ENCODE data around the gene CASP14. TPM values are rescaled to one million over a fixed set of nuclear protein-coding genes. Genes with fewer than 3 reads are reported as not detected.

CASP14 gene
- total and polyA plus RNA-seq, 9 of the 15 experiments (the other 6 are each of a cell fraction or from before 2014, with no cell fraction given) = not detected

DNA sequence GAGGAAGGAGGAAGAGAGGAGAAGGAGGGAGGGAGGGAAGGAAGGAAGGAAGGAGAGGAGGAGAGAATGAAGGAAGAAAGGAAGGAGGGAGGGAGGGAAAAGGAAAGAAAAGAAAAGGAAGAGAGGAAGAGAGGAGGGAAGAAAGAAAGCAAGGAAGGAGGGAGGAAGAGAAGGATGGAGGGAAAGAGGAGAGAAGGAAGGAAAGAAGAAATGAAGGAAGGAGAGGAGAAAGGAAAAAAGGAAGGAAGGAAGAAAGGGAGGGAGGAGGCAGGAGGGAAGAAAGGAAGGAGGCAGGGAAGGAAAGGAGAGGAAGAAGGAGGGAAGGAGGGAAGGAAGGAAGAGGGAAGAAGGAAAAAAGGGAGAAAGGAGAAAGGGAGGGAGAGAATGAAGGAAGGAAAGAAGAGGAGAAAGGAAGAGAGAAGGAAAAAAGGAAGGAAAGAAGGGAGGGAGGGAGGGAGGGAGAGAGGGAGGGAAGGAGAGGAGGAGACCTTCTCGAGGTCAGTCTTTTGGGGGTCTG lies 13.4 kb upstream of the CASP14 start (continued):
- no peak for TF ChIP-seq ATF2 (CRISPR knock-in tag; IDR thresholded peaks at IDR 0.05)
- no peak for TF ChIP-seq SUPT5H (IDR thresholded peaks at IDR 0.05)
- TF ChIP-seq GABPB2 (CRISPR knock-in tag; conservative IDR thresholded peaks at IDR 0.05) = no peak
- TF ChIP-seq, protein P1, sequence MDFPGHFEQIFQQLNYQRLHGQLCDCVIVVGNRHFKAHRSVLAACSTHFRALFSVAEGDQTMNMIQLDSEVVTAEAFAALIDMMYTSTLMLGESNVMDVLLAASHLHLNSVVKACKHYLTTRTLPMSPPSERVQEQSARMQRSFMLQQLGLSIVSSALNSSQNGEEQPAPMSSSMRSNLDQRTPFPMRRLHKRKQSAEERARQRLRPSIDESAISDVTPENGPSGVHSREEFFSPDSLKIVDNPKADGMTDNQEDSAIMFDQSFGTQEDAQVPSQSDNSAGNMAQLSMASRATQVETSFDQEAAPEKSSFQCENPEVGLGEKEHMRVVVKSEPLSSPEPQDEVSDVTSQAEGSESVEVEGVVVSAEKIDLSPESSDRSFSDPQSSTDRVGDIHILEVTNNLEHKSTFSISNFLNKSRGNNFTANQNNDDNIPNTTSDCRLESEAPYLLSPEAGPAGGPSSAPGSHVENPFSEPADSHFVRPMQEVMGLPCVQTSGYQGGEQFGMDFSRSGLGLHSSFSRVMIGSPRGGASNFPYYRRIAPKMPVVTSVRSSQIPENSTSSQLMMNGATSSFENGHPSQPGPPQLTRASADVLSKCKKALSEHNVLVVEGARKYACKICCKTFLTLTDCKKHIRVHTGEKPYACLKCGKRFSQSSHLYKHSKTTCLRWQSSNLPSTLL (IDR thresholded peaks at IDR 0.05) = no peak
- no peak for TF ChIP-seq NFE2L1 (tag; IDR thresholded peaks at IDR 0.05; ENCODE audit: borderline replicate concordance, low read depth)

DNA sequence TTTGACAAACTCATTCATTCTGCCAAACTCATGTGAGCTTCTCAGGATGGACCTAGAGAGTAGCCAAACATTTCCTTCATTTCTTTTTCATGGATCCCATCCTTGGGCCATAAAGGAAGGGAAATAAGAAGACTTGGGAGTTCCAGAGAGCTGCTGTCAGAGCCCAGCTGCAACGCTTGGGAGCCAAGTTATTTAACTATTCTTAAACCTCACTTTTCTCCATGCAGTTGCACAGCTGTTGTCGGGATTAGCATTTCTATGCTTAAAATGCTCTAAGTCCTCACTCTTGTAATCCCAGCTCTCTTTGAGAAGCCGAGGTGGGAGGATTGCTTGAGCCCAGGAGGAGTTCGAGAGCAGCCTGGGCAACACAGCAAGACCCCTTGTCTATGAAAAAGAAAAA lies 11.7 kb upstream of the CASP14 start:
- Histone ChIP-seq H3K27ac (ENCODE audit: extremely low read depth, low read depth, low read length) (no peak overlapping the region), H4K20me1 (replicated peaks; ENCODE audit: control insufficient read depth, insufficient read depth, low read length) (peaks cover 4% of the 10 kb centered on the region; the same call in 1 of the 2 replicates), H3K79me2 (ENCODE audit: control insufficient read depth, insufficient read depth, low read length) (no peaks in the 10 kb centered on the region), H3K27me3 (ENCODE audit: control insufficient read depth in 2 of 2, insufficient read depth in 2 of 2, low read length in 2 of 2) (peaks cover 0 to 3% of the 10 kb centered on the region in 2 experiments; a peak in 1 of 5 replicates), H3K4me2 (ENCODE audit: insufficient read depth, low read length) (no peak overlapping the region), H3K4me3 (no peak overlapping the region), H3K9ac (ENCODE audit: insufficient read depth in 1 of 2, low read depth in 2 of 2, low read length in 2 of 2) (no peak overlapping the region), H3K9me3 (replicated peaks; ENCODE audit: control insufficient read depth, insufficient read depth, low read depth, low read length) (no peaks in the 10 kb centered on the region), H3K9me1 (ENCODE audit: control insufficient read depth, insufficient read depth, low read length) (no peaks in the 10 kb centered on the region), H2AFZ (ENCODE audit: low read depth, low read length) (no peak overlapping the region), H3K36me3 (ENCODE audit: control insufficient read depth, insufficient read depth, low read length) (no peaks in the 10 kb centered on the region), H3K4me1 (replicated peaks in 1 of 2; ENCODE audit: control insufficient read depth in 2 of 2, insufficient read depth in 2 of 2, low read length in 2 of 2) (no peaks in the 10 kb centered on the region)
- intact Hi-C loops (cut with micrococcal nuclease) = no loop called here
- ATAC-seq (no peak), DNase-seq (ENCODE audit: extremely low read depth in 1 of 4, low spot score in 3 of 4) (no peak), FAIRE-seq (no peak)
- 0% methylated on average over 4 of the region's 4 CpGs for WGBS (ENCODE audit: insufficient coverage, low coverage, missing lambda C conversion rate)
- ChIA-PET CTCF (ENCODE audit: low intra/inter-chr PET ratio) (no interaction called here), POLR2A (interaction anchor here (0.6 kb wide), 1 partner anchor 296 kb away, joined by 3 read pairs; no protein-coding TSS in a partner anchor)
- in situ Hi-C loops (cut with MboI) = no loop called here
- BruUV-seq (replicated peaks) = no TSS peak
- TF ChIP-seq PHF21A (IDR thresholded peaks at IDR 0.05; ENCODE audit: borderline replicate concordance, low read depth) (no peak), ATF2 (CRISPR knock-in tag; IDR thresholded peaks at IDR 0.05) (no peak), ZNF644 (tag; IDR thresholded peaks at IDR 0.05; ENCODE audit: low read depth) (no peak)
- TF ChIP-seq, protein P2, sequence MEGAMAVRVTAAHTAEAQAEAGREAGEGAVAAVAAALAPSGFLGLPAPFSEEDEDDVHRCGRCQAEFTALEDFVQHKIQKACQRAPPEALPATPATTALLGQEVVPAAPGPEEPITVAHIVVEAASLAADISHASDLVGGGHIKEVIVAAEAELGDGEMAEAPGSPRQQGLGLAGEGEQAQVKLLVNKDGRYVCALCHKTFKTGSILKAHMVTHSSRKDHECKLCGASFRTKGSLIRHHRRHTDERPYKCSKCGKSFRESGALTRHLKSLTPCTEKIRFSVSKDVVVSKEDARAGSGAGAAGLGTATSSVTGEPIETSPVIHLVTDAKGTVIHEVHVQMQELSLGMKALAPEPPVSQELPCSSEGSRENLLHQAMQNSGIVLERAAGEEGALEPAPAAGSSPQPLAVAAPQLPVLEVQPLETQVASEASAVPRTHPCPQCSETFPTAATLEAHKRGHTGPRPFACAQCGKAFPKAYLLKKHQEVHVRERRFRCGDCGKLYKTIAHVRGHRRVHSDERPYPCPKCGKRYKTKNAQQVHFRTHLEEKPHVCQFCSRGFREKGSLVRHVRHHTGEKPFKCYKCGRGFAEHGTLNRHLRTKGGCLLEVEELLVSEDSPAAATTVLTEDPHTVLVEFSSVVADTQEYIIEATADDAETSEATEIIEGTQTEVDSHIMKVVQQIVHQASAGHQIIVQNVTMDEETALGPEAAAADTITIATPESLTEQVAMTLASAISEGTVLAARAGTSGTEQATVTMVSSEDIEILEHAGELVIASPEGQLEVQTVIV (CRISPR knock-in tag; IDR thresholded peaks at IDR 0.05; ENCODE audit: borderline replicate concordance) = no peak
- TF ChIP-seq, protein P3, sequence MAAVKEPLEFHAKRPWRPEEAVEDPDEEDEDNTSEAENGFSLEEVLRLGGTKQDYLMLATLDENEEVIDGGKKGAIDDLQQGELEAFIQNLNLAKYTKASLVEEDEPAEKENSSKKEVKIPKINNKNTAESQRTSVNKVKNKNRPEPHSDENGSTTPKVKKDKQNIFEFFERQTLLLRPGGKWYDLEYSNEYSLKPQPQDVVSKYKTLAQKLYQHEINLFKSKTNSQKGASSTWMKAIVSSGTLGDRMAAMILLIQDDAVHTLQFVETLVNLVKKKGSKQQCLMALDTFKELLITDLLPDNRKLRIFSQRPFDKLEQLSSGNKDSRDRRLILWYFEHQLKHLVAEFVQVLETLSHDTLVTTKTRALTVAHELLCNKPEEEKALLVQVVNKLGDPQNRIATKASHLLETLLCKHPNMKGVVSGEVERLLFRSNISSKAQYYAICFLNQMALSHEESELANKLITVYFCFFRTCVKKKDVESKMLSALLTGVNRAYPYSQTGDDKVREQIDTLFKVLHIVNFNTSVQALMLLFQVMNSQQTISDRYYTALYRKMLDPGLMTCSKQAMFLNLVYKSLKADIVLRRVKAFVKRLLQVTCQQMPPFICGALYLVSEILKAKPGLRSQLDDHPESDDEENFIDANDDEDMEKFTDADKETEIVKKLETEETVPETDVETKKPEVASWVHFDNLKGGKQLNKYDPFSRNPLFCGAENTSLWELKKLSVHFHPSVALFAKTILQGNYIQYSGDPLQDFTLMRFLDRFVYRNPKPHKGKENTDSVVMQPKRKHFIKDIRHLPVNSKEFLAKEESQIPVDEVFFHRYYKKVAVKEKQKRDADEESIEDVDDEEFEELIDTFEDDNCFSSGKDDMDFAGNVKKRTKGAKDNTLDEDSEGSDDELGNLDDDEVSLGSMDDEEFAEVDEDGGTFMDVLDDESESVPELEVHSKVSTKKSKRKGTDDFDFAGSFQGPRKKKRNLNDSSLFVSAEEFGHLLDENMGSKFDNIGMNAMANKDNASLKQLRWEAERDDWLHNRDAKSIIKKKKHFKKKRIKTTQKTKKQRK (IDR thresholded peaks at IDR 0.05; ENCODE audit: borderline replicate concordance, low read depth, low read length) = no peak

All from K562 (cell line).